Liver (tissue), 9 donors: Measurements from ENCODE around the gene CPEB1. TPM values are rescaled to one million over a fixed set of nuclear protein-coding genes. Genes with fewer than 3 reads are reported as not detected.

ENCODE experiments used
- DNase-seq: peaks from one replicate; pipeline ENCODE4 v3.0.0-alpha.2; 2017; ENCODE audit warnings: low spot score
- H3K27ac ChIP-seq, 2 donors: one replicate each; pipeline ENCODE4 v1.7.0; 2013; ENCODE audit warnings: inconsistent platforms in 2 of 2, low read length in 2 of 2, control low read depth in 1 of 2, low read depth in 1 of 2, mild to moderate bottlenecking in 1 of 2
- H3K27me3 ChIP-seq, 4 donors: one replicate each; pipeline versions ENCODE4 v1.6.1 to v1.7.0; 2013; ENCODE audit warnings: low read length in 3 of 4, inconsistent platforms in 1 of 4, mild to moderate bottlenecking in 1 of 4, moderate library complexity in 1 of 4; ENCODE audit not compliant: control insufficient read depth in 4 of 4, insufficient read depth in 4 of 4
- H3K36me3 ChIP-seq, 4 donors: one replicate each; pipeline versions ENCODE4 v1.6.1 to v1.7.0; 2013; ENCODE audit warnings: low read length in 3 of 4, mild to moderate bottlenecking in 3 of 4, low read depth in 1 of 4, moderate library complexity in 1 of 4; ENCODE audit not compliant: control insufficient read depth in 4 of 4, insufficient read depth in 3 of 4
- H3K4me1 ChIP-seq, 4 donors: one replicate each; pipeline versions ENCODE4 v1.6.1 to v1.7.0; 2013; ENCODE audit warnings: low read length in 3 of 4, mild to moderate bottlenecking in 3 of 4, moderate library complexity in 1 of 4; ENCODE audit not compliant: control insufficient read depth in 4 of 4, insufficient read depth in 4 of 4
- H3K4me3 ChIP-seq, 3 donors: one replicate each; pipeline versions ENCODE4 v1.6.1 to v1.7.0; 2013; ENCODE audit warnings: low read length in 3 of 3, control low read depth in 1 of 3, low read depth in 1 of 3, mild to moderate bottlenecking in 1 of 3
- H3K9ac ChIP-seq, 2 donors: one replicate each; pipeline ENCODE4 v1.7.0; 2013; ENCODE audit warnings: low read length in 2 of 2, mild to moderate bottlenecking in 2 of 2, moderate library complexity in 2 of 2, control low read depth in 1 of 2, low read depth in 1 of 2
- H3K9me3 ChIP-seq, 4 donors: one replicate each; pipeline versions ENCODE4 v1.6.1 to v1.7.0; 2013; ENCODE audit warnings: low read length in 3 of 4; ENCODE audit not compliant: control insufficient read depth in 4 of 4
- EGR1 ChIP-seq, 2 donors: IDR thresholded peaks; 2 replicates each; pipeline ENCODE4 v1.6.1; 2016 to 2018; ENCODE audit warnings: antibody characterized with exemption in 2 of 2, low read depth in 2 of 2
- FOXA1 ChIP-seq: IDR thresholded peaks from 2 replicates; pipeline ENCODE4 v1.6.1; 2016; ENCODE audit warnings: antibody characterized with exemption
- FOXA2 ChIP-seq: IDR thresholded peaks from 2 replicates; pipeline ENCODE4 v1.6.1; 2016; ENCODE audit warnings: antibody characterized with exemption
- GABPA ChIP-seq, 2 donors: IDR thresholded peaks in 1 of 2; conservative IDR thresholded peaks in 1 of 2; 2 replicates each; pipeline ENCODE4 v1.6.1; 2016; ENCODE audit warnings: antibody characterized with exemption in 2 of 2, mild to moderate bottlenecking in 1 of 2, moderate library complexity in 1 of 2
- HNF4A ChIP-seq, 2 donors: conservative IDR thresholded peaks; 2 replicates each; pipeline ENCODE4 v1.6.1; 2016; ENCODE audit warnings: antibody characterized with exemption in 2 of 2, mild to moderate bottlenecking in 2 of 2
- HNF4G ChIP-seq: IDR thresholded peaks from 2 replicates; pipeline ENCODE4 v1.6.1; 2016; ENCODE audit warnings: antibody characterized with exemption
- JUND ChIP-seq, 2 donors: IDR thresholded peaks; 2 replicates each; pipeline ENCODE4 v1.6.1; 2016; ENCODE audit warnings: antibody characterized with exemption in 2 of 2
- NR2F2 ChIP-seq: IDR thresholded peaks from 2 replicates; pipeline ENCODE4 v1.6.1; 2016; ENCODE audit warnings: antibody characterized with exemption
- RAD21 ChIP-seq, 2 donors: IDR thresholded peaks; 2 replicates each; pipeline ENCODE4 v1.6.1; 2016; ENCODE audit warnings: antibody characterized with exemption in 2 of 2, mild to moderate bottlenecking in 2 of 2
- RXRA ChIP-seq, 2 donors: IDR thresholded peaks; 2 replicates each; pipeline ENCODE4 v1.6.1; 2017 to 2018; ENCODE audit warnings: antibody characterized with exemption in 2 of 2, mild to moderate bottlenecking in 1 of 2
- SP1 ChIP-seq: IDR thresholded peaks from 2 replicates; pipeline ENCODE4 v1.6.1; 2018; ENCODE audit warnings: antibody characterized with exemption, mild to moderate bottlenecking
- TAF1 ChIP-seq: conservative IDR thresholded peaks from 2 replicates; pipeline ENCODE4 v1.6.1; 2016; ENCODE audit warnings: antibody characterized with exemption, mild to moderate bottlenecking
- YY1 ChIP-seq: IDR thresholded peaks from 2 replicates; pipeline ENCODE4 v1.6.1; 2016; ENCODE audit warnings: antibody characterized with exemption, mild to moderate bottlenecking
- WGBS: extraction: QIAGEN DNeasy Blood & Tissue Kit; methylation state at CpG from one replicate; pipeline ENCODE4 v1.1.7; 2013; 5-methylcytosine and 5-hydroxymethylcytosine counted together
- polyA plus RNA-seq, 2 donors: library from polyadenylated mRNA; stranded (reverse) in 1 of 2; unstranded in 1 of 2; fragments of 200-250 nt in 1 of 2; fragments of >200 nt in 1 of 2; fragmentation: Nextera tagmentation in 1 of 2; extraction: Ambion mirVana in 1 of 2; gene quantifications; one replicate each; pipeline versions ENCODE4 v1.2.1 to v1.2.3, GENCODE V29; 2013 to 2015
- total RNA-seq, 2 donors: library from RNA; depleted of rRNA; stranded (reverse); fragments of >200 nt; gene quantifications; one replicate each; pipeline ENCODE4 v1.2.3, GENCODE V29; 2014
- TF ChIP-seq, protein P1 (sequence below): IDR thresholded peaks from 2 replicates; pipeline ENCODE4 v1.6.1; 2016; ENCODE audit warnings: antibody characterized with exemption
- TF ChIP-seq, protein P2 (sequence below): fragments of 150-350 bp; IDR thresholded peaks from 2 replicates; pipeline ENCODE4 v1.5.1; 2017; ENCODE audit warnings: improper control_type of control experiment, low read depth, low read length; ENCODE audit not compliant: missing input control
- TF ChIP-seq, protein P3 (sequence below): IDR thresholded peaks from 2 replicates; pipeline ENCODE4 v1.6.1; 2016; ENCODE audit warnings: antibody characterized with exemption
- TF ChIP-seq, protein P4 (sequence below): IDR thresholded peaks from 2 replicates; pipeline ENCODE4 v1.6.1; 2016; ENCODE audit warnings: antibody characterized with exemption
- TF ChIP-seq, protein P5 (sequence below): IDR thresholded peaks from 2 replicates; pipeline ENCODE4 v1.6.1; 2016; ENCODE audit warnings: antibody characterized with exemption, mild to moderate bottlenecking
- donor health status: healthy.
- donor health status: healthy.
- donor health status: healthy.
- donor health status: healthy.
- donor health status: healthy.

Gene CPEB1
- total and polyA plus RNA-seq, 4 donors, result under 0.01 to 0.14 (median 0.05) TPM; not detected in 1

DNA sequence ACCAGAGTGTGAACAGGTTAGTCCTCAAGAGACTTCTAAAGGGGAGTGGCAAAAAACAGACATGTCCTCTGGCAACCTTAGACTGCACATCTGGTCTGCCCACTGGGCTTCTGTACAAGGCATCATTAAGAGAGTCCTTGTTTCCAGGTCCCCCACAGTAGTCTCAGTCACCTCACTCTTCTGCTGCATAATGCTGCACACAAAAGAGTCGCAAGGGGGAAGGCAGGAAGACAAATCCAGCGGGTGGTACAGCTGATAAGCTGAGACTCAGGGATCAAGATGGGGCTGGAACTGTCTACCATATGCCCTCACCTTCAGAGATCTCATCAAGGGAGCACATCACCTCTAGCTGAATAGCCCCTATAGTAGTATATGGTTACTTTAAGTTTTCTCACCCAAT, 79.5 kb downstream of the CPEB1 start:
- Histone ChIP-seq H3K36me3 (no peaks in the 10 kb centered on the region), H3K9ac (no peak overlapping the region), H3K4me3 (no peak overlapping the region), H3K9me3 (no peaks in the 10 kb centered on the region), H3K27me3 (no peaks in the 10 kb centered on the region), H3K27ac (no peak overlapping the region), H3K4me1 (no peaks in the 10 kb centered on the region)
- TF ChIP-seq GABPA (IDR thresholded peaks at IDR 0.05 in 1 of 2, conservative IDR thresholded peaks at IDR 0.05 in 1 of 2), result no peak
- TF ChIP-seq RAD21 (IDR thresholded peaks at IDR 0.05), result no peak
- TF ChIP-seq, protein P1, sequence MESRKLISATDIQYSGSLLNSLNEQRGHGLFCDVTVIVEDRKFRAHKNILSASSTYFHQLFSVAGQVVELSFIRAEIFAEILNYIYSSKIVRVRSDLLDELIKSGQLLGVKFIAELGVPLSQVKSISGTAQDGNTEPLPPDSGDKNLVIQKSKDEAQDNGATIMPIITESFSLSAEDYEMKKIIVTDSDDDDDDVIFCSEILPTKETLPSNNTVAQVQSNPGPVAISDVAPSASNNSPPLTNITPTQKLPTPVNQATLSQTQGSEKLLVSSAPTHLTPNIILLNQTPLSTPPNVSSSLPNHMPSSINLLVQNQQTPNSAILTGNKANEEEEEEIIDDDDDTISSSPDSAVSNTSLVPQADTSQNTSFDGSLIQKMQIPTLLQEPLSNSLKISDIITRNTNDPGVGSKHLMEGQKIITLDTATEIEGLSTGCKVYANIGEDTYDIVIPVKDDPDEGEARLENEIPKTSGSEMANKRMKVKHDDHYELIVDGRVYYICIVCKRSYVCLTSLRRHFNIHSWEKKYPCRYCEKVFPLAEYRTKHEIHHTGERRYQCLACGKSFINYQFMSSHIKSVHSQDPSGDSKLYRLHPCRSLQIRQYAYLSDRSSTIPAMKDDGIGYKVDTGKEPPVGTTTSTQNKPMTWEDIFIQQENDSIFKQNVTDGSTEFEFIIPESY, result no peak
- TF ChIP-seq HNF4G, result no peak
- no peak for TF ChIP-seq SP1
- TF ChIP-seq, protein P2, sequence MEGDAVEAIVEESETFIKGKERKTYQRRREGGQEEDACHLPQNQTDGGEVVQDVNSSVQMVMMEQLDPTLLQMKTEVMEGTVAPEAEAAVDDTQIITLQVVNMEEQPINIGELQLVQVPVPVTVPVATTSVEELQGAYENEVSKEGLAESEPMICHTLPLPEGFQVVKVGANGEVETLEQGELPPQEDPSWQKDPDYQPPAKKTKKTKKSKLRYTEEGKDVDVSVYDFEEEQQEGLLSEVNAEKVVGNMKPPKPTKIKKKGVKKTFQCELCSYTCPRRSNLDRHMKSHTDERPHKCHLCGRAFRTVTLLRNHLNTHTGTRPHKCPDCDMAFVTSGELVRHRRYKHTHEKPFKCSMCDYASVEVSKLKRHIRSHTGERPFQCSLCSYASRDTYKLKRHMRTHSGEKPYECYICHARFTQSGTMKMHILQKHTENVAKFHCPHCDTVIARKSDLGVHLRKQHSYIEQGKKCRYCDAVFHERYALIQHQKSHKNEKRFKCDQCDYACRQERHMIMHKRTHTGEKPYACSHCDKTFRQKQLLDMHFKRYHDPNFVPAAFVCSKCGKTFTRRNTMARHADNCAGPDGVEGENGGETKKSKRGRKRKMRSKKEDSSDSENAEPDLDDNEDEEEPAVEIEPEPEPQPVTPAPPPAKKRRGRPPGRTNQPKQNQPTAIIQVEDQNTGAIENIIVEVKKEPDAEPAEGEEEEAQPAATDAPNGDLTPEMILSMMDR, result no peak
- TF ChIP-seq FOXA1, result no peak
- no peak for TF ChIP-seq JUND (IDR thresholded peaks at IDR 0.05)
- TF ChIP-seq, protein P3, sequence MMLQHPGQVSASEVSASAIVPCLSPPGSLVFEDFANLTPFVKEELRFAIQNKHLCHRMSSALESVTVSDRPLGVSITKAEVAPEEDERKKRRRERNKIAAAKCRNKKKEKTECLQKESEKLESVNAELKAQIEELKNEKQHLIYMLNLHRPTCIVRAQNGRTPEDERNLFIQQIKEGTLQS, result no peak
- 79% methylated on average over 2 of the region's 2 CpGs for WGBS
- no peak for DNase-seq

DNA sequence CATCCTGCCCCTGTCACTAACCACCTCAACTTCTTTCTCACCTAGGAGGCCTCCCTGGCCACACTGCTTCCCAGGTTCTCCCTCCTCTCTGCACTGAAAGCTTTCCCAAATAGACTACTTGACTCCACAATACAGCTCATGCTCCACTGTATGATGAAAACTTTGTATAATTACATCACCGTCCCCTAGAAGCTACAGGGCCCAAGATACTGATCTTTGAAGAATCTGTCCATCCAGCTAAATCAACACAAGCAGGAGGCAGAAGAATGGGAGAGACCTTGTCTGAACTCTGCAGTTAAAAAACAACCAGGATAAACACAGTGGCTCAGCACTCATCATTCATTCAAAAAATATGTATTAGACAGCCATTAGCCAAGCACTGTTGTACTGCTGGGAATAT, 80.5 kb downstream of the CPEB1 start:
- WGBS, result 88% methylated on average over 1 of the region's 1 CpG
- Histone ChIP-seq H3K36me3 (no peaks in the 10 kb centered on the region), H3K4me3 (no peak overlapping the region), H3K27me3 (no peaks in the 10 kb centered on the region), H3K27ac (no peak overlapping the region), H3K4me1 (no peaks in the 10 kb centered on the region), H3K9me3 (no peaks in the 10 kb centered on the region), H3K9ac (no peak overlapping the region)
- DNase-seq, result no peak
- TF ChIP-seq NR2F2 (no peak), RXRA (IDR thresholded peaks at IDR 0.05) (no peak), FOXA1 (no peak), HNF4A (conservative IDR thresholded peaks at IDR 0.05) (no peak), JUND (IDR thresholded peaks at IDR 0.05) (no peak), EGR1 (IDR thresholded peaks at IDR 0.05; ENCODE audit: low read depth in 2 of 2) (no peak), RAD21 (IDR thresholded peaks at IDR 0.05) (no peak), HNF4G (no peak), YY1 (no peak), TAF1 (no peak), FOXA2 (no peak)
- TF ChIP-seq, protein P4, sequence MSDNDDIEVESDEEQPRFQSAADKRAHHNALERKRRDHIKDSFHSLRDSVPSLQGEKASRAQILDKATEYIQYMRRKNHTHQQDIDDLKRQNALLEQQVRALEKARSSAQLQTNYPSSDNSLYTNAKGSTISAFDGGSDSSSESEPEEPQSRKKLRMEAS, result no peak
- TF ChIP-seq, protein P1, result no peak
- TF ChIP-seq, protein P3, result no peak
- TF ChIP-seq, protein P2, result no peak
- TF ChIP-seq, protein P5, sequence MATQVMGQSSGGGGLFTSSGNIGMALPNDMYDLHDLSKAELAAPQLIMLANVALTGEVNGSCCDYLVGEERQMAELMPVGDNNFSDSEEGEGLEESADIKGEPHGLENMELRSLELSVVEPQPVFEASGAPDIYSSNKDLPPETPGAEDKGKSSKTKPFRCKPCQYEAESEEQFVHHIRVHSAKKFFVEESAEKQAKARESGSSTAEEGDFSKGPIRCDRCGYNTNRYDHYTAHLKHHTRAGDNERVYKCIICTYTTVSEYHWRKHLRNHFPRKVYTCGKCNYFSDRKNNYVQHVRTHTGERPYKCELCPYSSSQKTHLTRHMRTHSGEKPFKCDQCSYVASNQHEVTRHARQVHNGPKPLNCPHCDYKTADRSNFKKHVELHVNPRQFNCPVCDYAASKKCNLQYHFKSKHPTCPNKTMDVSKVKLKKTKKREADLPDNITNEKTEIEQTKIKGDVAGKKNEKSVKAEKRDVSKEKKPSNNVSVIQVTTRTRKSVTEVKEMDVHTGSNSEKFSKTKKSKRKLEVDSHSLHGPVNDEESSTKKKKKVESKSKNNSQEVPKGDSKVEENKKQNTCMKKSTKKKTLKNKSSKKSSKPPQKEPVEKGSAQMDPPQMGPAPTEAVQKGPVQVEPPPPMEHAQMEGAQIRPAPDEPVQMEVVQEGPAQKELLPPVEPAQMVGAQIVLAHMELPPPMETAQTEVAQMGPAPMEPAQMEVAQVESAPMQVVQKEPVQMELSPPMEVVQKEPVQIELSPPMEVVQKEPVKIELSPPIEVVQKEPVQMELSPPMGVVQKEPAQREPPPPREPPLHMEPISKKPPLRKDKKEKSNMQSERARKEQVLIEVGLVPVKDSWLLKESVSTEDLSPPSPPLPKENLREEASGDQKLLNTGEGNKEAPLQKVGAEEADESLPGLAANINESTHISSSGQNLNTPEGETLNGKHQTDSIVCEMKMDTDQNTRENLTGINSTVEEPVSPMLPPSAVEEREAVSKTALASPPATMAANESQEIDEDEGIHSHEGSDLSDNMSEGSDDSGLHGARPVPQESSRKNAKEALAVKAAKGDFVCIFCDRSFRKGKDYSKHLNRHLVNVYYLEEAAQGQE, result no peak
